HG03045 (cell line): Measurements from ENCODE around the gene TAF4.
"Not testable (repeated sequence)": the region's sequence is repeated elsewhere in the genome, so short reads cannot be mapped to it uniquely, and the experiment has no call there.

Source experiments
- ATAC-seq: cut with Tn5 transposase; IDR thresholded peaks from one replicate; pipeline ENCODE4 v1.9.1; 2021; ENCODE audit warnings: mild to moderate bottlenecking, moderate library complexity; ENCODE audit not compliant: unreplicated experiment

The TAF4 gene

GRCh38 chr20:61949714-61950640 is 115.7 kb downstream of the TAF4 start:
- ATAC-seq = no peak

- no peak for ATAC-seq
These were observed 116.3 kb downstream of the TAF4 start for GRCh38 chr20:61949363-61949713.

- no peak for ATAC-seq
These were observed 116.9 kb downstream of the TAF4 start for GRCh38 chr20:61948586-61949362.

- ATAC-seq = not testable (repeated sequence)
These were observed 117.6 kb downstream of the TAF4 start for GRCh38 chr20:61948056-61948455.

GRCh38 chr20:61945495-61945894 is 120.2 kb downstream of the TAF4 start:
- not testable (repeated sequence) for ATAC-seq

GRCh38 chr20:61944967-61945366 is 120.7 kb downstream of the TAF4 start:
- not testable (repeated sequence) for ATAC-seq

GRCh38 chr20:61942526-61942925 is 123.2 kb downstream of the TAF4 start:
- ATAC-seq = no peak

- no peak for ATAC-seq
These were observed 123.8 kb downstream of the TAF4 start for GRCh38 chr20:61941721-61942405.

GRCh38 chr20:61940976-61941720 is 124.5 kb downstream of the TAF4 start:
- ATAC-seq = no peak

- ATAC-seq = no peak
These were observed 125.2 kb downstream of the TAF4 start for GRCh38 chr20:61940491-61940890.

- ATAC-seq = no peak
These were observed 125.9 kb downstream of the TAF4 start for GRCh38 chr20:61939691-61940360.

GRCh38 chr20:61938839-61939690 is 126.6 kb downstream of the TAF4 start:
- ATAC-seq = no peak

GRCh38 chr20:61937963-61938838 is 127.5 kb downstream of the TAF4 start:
- no peak for ATAC-seq

GRCh38 chr20:61937146-61937962 is 128.3 kb downstream of the TAF4 start:
- ATAC-seq = no peak

- ATAC-seq = no peak
These were observed 129.0 kb downstream of the TAF4 start for GRCh38 chr20:61936701-61937131.

GRCh38 chr20:61935926-61936700 is 129.6 kb downstream of the TAF4 start:
- no peak for ATAC-seq
